DMS 273 (cell line): Measurements from ENCODE around the gene DCTN1.
A peak's percentile ranks its signal among the peaks of the same experiment; 100 is the strongest.

Experiments
- DNase-seq: peaks from one replicate; lab custom pipeline; 2025; ENCODE audit not compliant: unreplicated experiment; lab: John Stamatoyannopoulos, UW

The DCTN1 gene

DNA sequence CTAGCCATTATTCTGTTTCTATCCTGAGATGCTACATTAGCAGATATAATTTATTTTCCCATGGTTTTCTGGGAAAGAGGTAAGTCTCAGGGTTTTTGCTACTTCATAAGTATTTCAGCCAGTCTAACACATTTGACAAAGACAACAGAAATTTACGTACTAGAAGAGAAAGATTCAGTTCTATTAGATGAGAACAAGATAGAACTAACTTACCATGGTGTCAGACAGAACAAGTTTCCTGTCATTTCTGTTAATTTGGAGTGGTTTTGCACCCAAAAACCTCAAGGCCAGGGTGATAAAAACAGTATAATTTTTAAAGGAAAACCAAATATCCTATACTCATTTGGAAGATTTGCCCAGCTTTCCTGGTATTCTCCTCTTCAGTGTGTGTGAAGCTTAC is 52.5 kb downstream of the DCTN1 start:
- no peak for DNase-seq

DNA sequence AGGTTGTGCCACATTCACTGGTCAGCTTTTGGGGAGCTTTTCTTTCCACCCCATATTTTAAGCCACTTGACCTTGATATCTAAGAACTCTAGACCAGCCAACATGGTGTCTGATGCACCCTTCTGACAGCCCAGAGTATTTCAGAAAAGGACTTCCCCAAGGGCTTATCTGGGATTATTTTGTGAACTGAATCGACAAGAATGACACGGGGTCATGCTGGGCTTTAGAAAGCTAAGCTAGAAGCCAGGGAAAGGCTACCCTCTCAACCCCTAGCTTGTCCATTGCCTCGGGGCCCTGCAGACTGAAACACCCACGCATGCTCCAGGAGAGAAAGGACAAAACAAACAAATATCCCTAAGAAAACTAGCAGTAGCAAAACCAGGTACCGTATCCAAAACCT is 52.9 kb downstream of the DCTN1 start:
- no peak for DNase-seq

- DNase-seq = no peak
These were observed 54.3 kb downstream of the DCTN1 start for GRCh38 chr2:74325815-74326214.

GRCh38 chr2:74321737-74322136 is 58.4 kb downstream of the DCTN1 start:
- no peak for DNase-seq

- peak; percentile 73 for DNase-seq
These were observed 62.4 kb downstream of the DCTN1 start for GRCh38 chr2:74317701-74318100.

GRCh38 chr2:74316627-74317295 is 63.4 kb downstream of the DCTN1 start:
- DNase-seq = peak; percentile 89

GRCh38 chr2:74314107-74314506 is 66.0 kb downstream of the DCTN1 start:
- no peak for DNase-seq

GRCh38 chr2:74313497-74313896 is 66.6 kb downstream of the DCTN1 start:
- DNase-seq = no peak

GRCh38 chr2:74312913-74313312 is 67.2 kb downstream of the DCTN1 start:
- no peak for DNase-seq
